GM19397 (cell line): ENCODE data around the gene CGNL1.

ENCODE experiments used
- ATAC-seq: cut with Tn5 transposase; IDR thresholded peaks from one replicate; pipeline ENCODE4 v1.9.1; 2021; ENCODE audit warnings: mild to moderate bottlenecking, moderate library complexity; ENCODE audit not compliant: unreplicated experiment

Gene CGNL1

GRCh38 chr15:57353317-57353804 lies 22.9 kb upstream of the CGNL1 start:
- no peak for ATAC-seq

GRCh38 chr15:57354436-57355123 lies 21.7 kb upstream of the CGNL1 start:
- ATAC-seq = no peak

GRCh38 chr15:57355259-57355658 lies 21.0 kb upstream of the CGNL1 start:
- no peak for ATAC-seq

GRCh38 chr15:57356178-57356577 lies 20.1 kb upstream of the CGNL1 start:
- ATAC-seq = no peak

GRCh38 chr15:57356636-57357035 lies 19.7 kb upstream of the CGNL1 start:
- no peak for ATAC-seq

- no peak for ATAC-seq
Observed at GRCh38 chr15:57357799-57358198, 18.5 kb upstream of the CGNL1 start.

- no peak for ATAC-seq
Observed at GRCh38 chr15:57358571-57358970, 17.7 kb upstream of the CGNL1 start.

- ATAC-seq = no peak
Observed at GRCh38 chr15:57363661-57364060, 12.6 kb upstream of the CGNL1 start.

GRCh38 chr15:57364282-57365007 lies 11.9 kb upstream of the CGNL1 start:
- no peak for ATAC-seq

GRCh38 chr15:57367556-57367955 lies 8.7 kb upstream of the CGNL1 start:
- ATAC-seq = no peak

- no peak for ATAC-seq
Observed at GRCh38 chr15:57370929-57371328, 5.4 kb upstream of the CGNL1 start.

- ATAC-seq = no peak
Observed at GRCh38 chr15:57373251-57373881, 2.9 kb upstream of the CGNL1 start.

- ATAC-seq = no peak
Observed at GRCh38 chr15:57373882-57374276, 2.4 kb upstream of the CGNL1 start.

- no peak for ATAC-seq
Observed at GRCh38 chr15:57376696-57377477, 582 bp downstream of the CGNL1 start.

GRCh38 chr15:57377478-57377847 lies 1.2 kb downstream of the CGNL1 start:
- ATAC-seq = no peak

- ATAC-seq = no peak
Observed at GRCh38 chr15:57379487-57379886, 3.2 kb downstream of the CGNL1 start.

GRCh38 chr15:57380854-57381253 lies 4.5 kb downstream of the CGNL1 start:
- no peak for ATAC-seq

- no peak for ATAC-seq
Observed at GRCh38 chr15:57382215-57382614, 5.9 kb downstream of the CGNL1 start.

GRCh38 chr15:57382969-57383368 lies 6.7 kb downstream of the CGNL1 start:
- no peak for ATAC-seq

GRCh38 chr15:57384024-57384423 lies 7.7 kb downstream of the CGNL1 start:
- no peak for ATAC-seq

GRCh38 chr15:57384816-57385215 lies 8.5 kb downstream of the CGNL1 start:
- ATAC-seq = no peak
